G401 (cell line): ENCODE measurements around the gene SIRT5. TPM values are rescaled to one million over a fixed set of nuclear protein-coding genes. Genes with fewer than 3 reads are reported as not detected.

Experiments used
- DNase-seq: peaks from one replicate; pipeline ENCODE4 v3.0.0-alpha.2; 2015; ENCODE audit warnings: low spot score
- in situ Hi-C: cut with HindIII; loops from 2 replicates; pipeline ENCODE4 v1.10.0; 2016; ENCODE audit warnings: low sequenced_read_pairs, mixed read lengths
- total RNA-seq: library from RNA; depleted of rRNA; stranded (reverse); fragments of >200 nt; shearing (Covaris generic); gene quantifications from 2 replicates; pipeline ENCODE4 v1.2.3, GENCODE V29; 2014

SIRT5 gene
- total RNA-seq, 1 experiment from 2014 or later, result 13.9 TPM

- DNase-seq, result no peak
Observed at GRCh38 chr6:13577926-13578325, 3.5 kb downstream of the SIRT5 start.

GRCh38 chr6:13579911-13580310 is 5.5 kb downstream of the SIRT5 start:
- in situ Hi-C loops, result no loop called here
- DNase-seq, result no peak

More at GRCh38 chr6:13577926-13578325, 3.5 kb downstream of the SIRT5 start:
- in situ Hi-C loops, result no loop called here

- in situ Hi-C loops, result no loop called here
- DNase-seq, result no peak
Observed at GRCh38 chr6:13581700-13582229, 7.4 kb downstream of the SIRT5 start.

- in situ Hi-C loops, result no loop called here
- no peak for DNase-seq
Observed at GRCh38 chr6:13586603-13587542, 12.5 kb downstream of the SIRT5 start.

- DNase-seq, result no peak
- in situ Hi-C loops, result no loop called here
Observed at GRCh38 chr6:13589801-13590200, 15.4 kb downstream of the SIRT5 start.

GRCh38 chr6:13590574-13591153 is 16.3 kb downstream of the SIRT5 start:
- DNase-seq, result no peak
- in situ Hi-C loops, result no loop called here

GRCh38 chr6:13591205-13591921 is 17.0 kb downstream of the SIRT5 start:
- no peak for DNase-seq
- in situ Hi-C loops, result no loop called here

- in situ Hi-C loops, result no loop called here
- DNase-seq, result no peak
Observed at GRCh38 chr6:13593103-13593502, 18.7 kb downstream of the SIRT5 start.

GRCh38 chr6:13593720-13594119 is 19.3 kb downstream of the SIRT5 start:
- in situ Hi-C loops, result no loop called here
- no peak for DNase-seq

GRCh38 chr6:13597073-13597472 is 22.7 kb downstream of the SIRT5 start:
- in situ Hi-C loops, result no loop called here
- no peak for DNase-seq

GRCh38 chr6:13600036-13600435 is 25.6 kb downstream of the SIRT5 start:
- no peak for DNase-seq
- in situ Hi-C loops, result no loop called here

- no peak for DNase-seq
- in situ Hi-C loops, result no loop called here
Observed at GRCh38 chr6:13604135-13604534, 29.7 kb downstream of the SIRT5 start.

GRCh38 chr6:13604546-13605416 is 30.4 kb downstream of the SIRT5 start:
- in situ Hi-C loops, result no loop called here
- no peak for DNase-seq

- in situ Hi-C loops, result no loop called here
- DNase-seq, result no peak
Observed at GRCh38 chr6:13605634-13606033, 31.2 kb downstream of the SIRT5 start.

GRCh38 chr6:13611715-13612114 is 37.3 kb downstream of the SIRT5 start:
- in situ Hi-C loops, result no loop called here
- DNase-seq, result no peak

- no peak for DNase-seq
- in situ Hi-C loops, result no loop called here
Observed at GRCh38 chr6:13613029-13613594, 38.7 kb downstream of the SIRT5 start.

- no peak for DNase-seq
- in situ Hi-C loops, result no loop called here
Observed at GRCh38 chr6:13614126-13614925, 39.9 kb downstream of the SIRT5 start.
